ENCODE measurements around the gene ATP5MC3.

ATP5MC3 gene

GRCh38 chr2:175156534-175156933 is 25.0 kb downstream of the ATP5MC3 start:
- TF ChIP-seq CTCF (conservative IDR thresholded peaks at IDR 0.05; ENCODE audit: low read depth, low read length) = no peak
- no peak overlapping the region for H3K4me3 ChIP-seq (ENCODE audit: low read length)
- DNase-seq (ENCODE audit: low read depth) = no peak

DNA sequence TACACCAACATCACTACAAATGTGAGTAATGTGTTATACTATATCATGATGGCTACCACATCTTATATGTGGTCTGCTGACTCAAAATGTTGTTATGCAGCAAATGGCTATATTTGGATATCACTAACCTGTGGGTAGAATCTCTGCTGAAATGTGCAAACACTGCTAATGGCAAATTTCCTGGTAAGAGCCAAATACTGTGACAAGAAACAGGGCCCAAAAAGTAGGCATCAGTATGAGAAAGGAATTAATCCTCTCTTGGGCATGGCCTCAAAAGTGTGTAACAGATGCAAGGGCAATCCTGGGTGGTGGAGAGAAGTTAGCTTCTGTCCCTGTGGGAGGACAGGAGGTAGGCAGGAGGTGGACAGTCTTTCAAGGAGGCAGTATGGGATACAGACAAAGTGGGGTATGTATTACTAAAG is 26.8 kb downstream of the ATP5MC3 start:
- H3K4me3 ChIP-seq (ENCODE audit: low read length) = no peak overlapping the region
- no peak for DNase-seq (ENCODE audit: low read depth)
- TF ChIP-seq CTCF (conservative IDR thresholded peaks at IDR 0.05; ENCODE audit: low read depth, low read length) = no peak

DNA sequence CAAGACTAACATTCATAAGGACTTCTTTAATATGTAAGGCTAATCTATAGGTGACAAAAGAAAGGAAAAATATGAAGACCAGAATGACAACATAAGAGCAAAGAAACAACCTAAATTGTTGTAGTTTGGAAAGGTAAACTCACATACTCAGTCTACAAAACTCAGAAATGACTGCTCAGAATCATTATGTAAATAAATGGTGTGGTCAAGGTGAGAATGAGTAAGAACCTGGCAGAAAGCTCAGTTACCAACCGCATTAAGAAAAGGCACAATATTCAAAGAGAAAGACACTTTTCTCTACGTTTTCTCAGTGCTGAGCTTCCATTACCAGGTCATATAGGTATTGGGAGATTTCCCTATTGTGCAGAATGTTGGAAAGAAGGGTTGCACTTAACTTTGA is 29.3 kb downstream of the ATP5MC3 start:
- no peak for TF ChIP-seq CTCF (conservative IDR thresholded peaks at IDR 0.05; ENCODE audit: low read depth, low read length)

GRCh38 chr2:175151791-175152190 is 29.7 kb downstream of the ATP5MC3 start:
- no peak overlapping the region for H3K4me3 ChIP-seq (ENCODE audit: low read length)
- no peak for TF ChIP-seq CTCF (conservative IDR thresholded peaks at IDR 0.05; ENCODE audit: low read depth, low read length)
- no peak for DNase-seq (ENCODE audit: low read depth)

More for the DNA sequence above, 29.3 kb downstream of the ATP5MC3 start:
- no peak for DNase-seq (ENCODE audit: low read depth)
- H3K4me3 ChIP-seq (ENCODE audit: low read length) = no peak overlapping the region

DNA sequence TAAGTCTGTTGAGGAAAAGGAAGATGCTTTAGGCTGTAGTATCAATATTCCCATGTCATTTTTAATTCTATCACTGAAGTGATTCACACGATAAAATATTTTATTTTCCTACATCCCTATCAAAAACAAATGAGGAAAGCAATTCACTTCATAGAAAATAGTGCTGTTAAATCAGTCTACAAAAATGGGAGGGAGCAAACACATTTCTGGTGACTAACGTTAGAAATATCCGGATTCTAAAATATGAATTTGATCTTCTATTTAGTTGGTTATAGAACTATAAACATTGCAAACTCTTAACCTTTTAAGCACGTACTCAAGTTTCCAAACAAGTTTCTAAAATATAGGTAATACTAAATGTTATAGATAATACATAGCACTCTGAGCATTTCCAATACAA is 34.3 kb downstream of the ATP5MC3 start:
- TF ChIP-seq CTCF (conservative IDR thresholded peaks at IDR 0.05; ENCODE audit: low read depth, low read length) = no peak
- no peak overlapping the region for H3K4me3 ChIP-seq (ENCODE audit: low read length)
- no peak for DNase-seq (ENCODE audit: low read depth)

GRCh38 chr2:175143678-175144077 is 37.8 kb downstream of the ATP5MC3 start:
- no peak for TF ChIP-seq CTCF (conservative IDR thresholded peaks at IDR 0.05; ENCODE audit: low read depth, low read length)
- H3K4me3 ChIP-seq (ENCODE audit: low read length) = no peak overlapping the region
- DNase-seq (ENCODE audit: low read depth) = no peak

DNA sequence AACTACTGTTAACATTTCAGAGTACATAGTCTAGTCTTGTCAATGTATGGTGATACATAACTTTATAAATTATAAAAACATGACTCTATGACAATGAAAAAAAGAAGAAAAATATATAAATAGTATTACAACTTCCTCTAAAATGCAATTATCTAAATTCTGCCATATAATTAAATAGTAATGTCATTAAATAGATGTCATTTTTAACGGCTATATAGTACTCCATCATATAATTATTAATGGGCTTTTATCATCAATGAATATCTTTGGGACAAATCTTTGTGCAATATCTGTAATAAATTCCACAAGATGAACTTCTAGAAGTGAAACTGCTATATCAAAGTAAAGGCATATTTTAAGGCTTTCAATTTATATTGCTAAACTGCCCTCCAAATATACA is 38.3 kb downstream of the ATP5MC3 start:
- no peak overlapping the region for H3K4me3 ChIP-seq (ENCODE audit: low read length)
- TF ChIP-seq CTCF (conservative IDR thresholded peaks at IDR 0.05; ENCODE audit: low read depth, low read length) = no peak
- no peak for DNase-seq (ENCODE audit: low read depth)

All from retinal pigment epithelial cell (primary cell).